ENCODE results near the gene ETS2. TPM values are rescaled to one million over a fixed set of nuclear protein-coding genes. Genes with fewer than 3 reads are reported as not detected.

ETS2 gene
- total RNA-seq, 1 experiment from 2014 or later = 132 TPM

DNA sequence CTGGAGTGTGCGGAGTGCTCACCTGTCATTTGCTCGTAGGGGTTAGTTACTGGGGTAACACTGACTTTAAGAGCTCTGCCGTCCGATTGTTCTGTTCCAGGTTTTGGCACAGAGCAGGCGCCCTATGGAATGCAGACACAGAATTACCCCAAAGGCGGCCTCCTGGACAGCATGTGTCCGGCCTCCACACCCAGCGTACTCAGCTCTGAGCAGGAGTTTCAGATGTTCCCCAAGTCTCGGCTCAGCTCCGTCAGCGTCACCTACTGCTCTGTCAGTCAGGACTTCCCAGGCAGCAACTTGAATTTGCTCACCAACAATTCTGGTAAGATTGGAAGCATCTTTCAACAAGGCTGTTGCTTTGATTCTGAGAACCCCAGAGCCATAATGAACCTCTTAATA, 12.6 kb downstream of the ETS2 start:
- in situ Hi-C loops (cut with HindIII; ENCODE audit: low pct_unique_long_range_greater_than_20kb, low sequenced_read_pairs) = no loop called here
- ChIA-PET POLR2A (no interaction called here), CTCF (no interaction called here)
- peaks cover 41% of the 10 kb centered on the region for H3K36me3 ChIP-seq (ENCODE audit: control insufficient read depth, insufficient read depth, low read length)
- H3K4me3 ChIP-seq (ENCODE audit: low read depth in 2 of 2, low read length in 2 of 2) = no peak overlapping the region
- H3K4me1 ChIP-seq (ENCODE audit: control insufficient read depth, insufficient read depth, low read length) = peaks cover 83% of the 10 kb centered on the region
- H3K9me3 ChIP-seq (ENCODE audit: control insufficient read depth, insufficient read depth, low read depth, low read length) = no peaks in the 10 kb centered on the region
- H3K27ac ChIP-seq (ENCODE audit: low read length) = peak overlapping the region; percentile 76
- intact Hi-C loops (cut with micrococcal nuclease; ENCODE audit: unreplicated experiment) = no loop called here
- BruUV-seq (replicated peaks) = no TSS peak
- ATAC-seq (peak; percentile 5; the same call in 1 of the 2 replicates), DNase-seq (ENCODE audit: low read depth, low spot score) (no peak)
- TF ChIP-seq SIN3A (IDR thresholded peaks at IDR 0.05; ENCODE audit: borderline replicate concordance, insufficient read depth, low read depth, low read length) (no peak), POLR2AphosphoS5 (IDR thresholded peaks at IDR 0.05; ENCODE audit: low read depth, low read length) (no peak; the same call in 1 of the 2 replicates), TCF7L2 (IDR thresholded peaks at IDR 0.05; ENCODE audit: low read depth, low read length) (no peak)
- TF ChIP-seq, protein P1, sequence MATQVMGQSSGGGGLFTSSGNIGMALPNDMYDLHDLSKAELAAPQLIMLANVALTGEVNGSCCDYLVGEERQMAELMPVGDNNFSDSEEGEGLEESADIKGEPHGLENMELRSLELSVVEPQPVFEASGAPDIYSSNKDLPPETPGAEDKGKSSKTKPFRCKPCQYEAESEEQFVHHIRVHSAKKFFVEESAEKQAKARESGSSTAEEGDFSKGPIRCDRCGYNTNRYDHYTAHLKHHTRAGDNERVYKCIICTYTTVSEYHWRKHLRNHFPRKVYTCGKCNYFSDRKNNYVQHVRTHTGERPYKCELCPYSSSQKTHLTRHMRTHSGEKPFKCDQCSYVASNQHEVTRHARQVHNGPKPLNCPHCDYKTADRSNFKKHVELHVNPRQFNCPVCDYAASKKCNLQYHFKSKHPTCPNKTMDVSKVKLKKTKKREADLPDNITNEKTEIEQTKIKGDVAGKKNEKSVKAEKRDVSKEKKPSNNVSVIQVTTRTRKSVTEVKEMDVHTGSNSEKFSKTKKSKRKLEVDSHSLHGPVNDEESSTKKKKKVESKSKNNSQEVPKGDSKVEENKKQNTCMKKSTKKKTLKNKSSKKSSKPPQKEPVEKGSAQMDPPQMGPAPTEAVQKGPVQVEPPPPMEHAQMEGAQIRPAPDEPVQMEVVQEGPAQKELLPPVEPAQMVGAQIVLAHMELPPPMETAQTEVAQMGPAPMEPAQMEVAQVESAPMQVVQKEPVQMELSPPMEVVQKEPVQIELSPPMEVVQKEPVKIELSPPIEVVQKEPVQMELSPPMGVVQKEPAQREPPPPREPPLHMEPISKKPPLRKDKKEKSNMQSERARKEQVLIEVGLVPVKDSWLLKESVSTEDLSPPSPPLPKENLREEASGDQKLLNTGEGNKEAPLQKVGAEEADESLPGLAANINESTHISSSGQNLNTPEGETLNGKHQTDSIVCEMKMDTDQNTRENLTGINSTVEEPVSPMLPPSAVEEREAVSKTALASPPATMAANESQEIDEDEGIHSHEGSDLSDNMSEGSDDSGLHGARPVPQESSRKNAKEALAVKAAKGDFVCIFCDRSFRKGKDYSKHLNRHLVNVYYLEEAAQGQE (IDR thresholded peaks at IDR 0.05; ENCODE audit: insufficient read depth in 1 of 2, low read depth in 2 of 2, low read length in 1 of 2) = no peak
- TF ChIP-seq, protein P2, sequence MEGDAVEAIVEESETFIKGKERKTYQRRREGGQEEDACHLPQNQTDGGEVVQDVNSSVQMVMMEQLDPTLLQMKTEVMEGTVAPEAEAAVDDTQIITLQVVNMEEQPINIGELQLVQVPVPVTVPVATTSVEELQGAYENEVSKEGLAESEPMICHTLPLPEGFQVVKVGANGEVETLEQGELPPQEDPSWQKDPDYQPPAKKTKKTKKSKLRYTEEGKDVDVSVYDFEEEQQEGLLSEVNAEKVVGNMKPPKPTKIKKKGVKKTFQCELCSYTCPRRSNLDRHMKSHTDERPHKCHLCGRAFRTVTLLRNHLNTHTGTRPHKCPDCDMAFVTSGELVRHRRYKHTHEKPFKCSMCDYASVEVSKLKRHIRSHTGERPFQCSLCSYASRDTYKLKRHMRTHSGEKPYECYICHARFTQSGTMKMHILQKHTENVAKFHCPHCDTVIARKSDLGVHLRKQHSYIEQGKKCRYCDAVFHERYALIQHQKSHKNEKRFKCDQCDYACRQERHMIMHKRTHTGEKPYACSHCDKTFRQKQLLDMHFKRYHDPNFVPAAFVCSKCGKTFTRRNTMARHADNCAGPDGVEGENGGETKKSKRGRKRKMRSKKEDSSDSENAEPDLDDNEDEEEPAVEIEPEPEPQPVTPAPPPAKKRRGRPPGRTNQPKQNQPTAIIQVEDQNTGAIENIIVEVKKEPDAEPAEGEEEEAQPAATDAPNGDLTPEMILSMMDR (IDR thresholded peaks at IDR 0.05) = no peak
- H3K27me3 ChIP-seq (ENCODE audit: control insufficient read depth, insufficient read depth, low read length) = no peaks in the 10 kb centered on the region

DNA sequence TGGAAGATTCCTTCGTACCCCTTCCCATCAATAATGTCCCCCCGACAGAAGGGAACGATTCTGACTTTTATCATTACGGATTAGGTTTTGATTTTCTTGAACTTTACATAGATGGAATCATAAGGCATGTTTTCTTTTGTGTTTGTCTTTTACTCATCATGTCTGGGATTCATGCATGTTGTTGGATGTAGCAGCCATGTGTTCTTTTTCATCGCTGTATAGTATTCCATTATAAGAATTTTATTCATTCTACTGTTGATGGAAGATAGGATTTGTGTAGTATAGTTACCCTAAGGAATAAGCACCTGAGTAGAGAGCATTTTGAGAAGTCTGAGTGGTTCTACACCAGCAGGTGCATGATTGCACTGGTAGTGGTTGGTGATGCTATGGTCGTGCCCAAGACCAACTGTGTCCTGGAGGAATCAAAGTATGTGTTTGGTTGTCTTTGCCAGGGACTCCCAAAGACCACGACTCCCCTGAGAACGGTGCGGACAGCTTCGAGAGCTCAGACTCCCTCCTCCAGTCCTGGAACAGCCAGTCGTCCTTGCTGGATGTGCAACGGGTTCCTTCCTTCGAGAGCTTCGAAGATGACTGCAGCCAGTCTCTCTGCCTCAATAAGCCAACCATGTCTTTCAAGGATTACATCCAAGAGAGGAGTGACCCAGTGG, 13.5 kb downstream of the ETS2 start:
- DNase-seq (ENCODE audit: low read depth, low spot score) (no peak), ATAC-seq (no peak)
- in situ Hi-C loops (cut with HindIII; ENCODE audit: low pct_unique_long_range_greater_than_20kb, low sequenced_read_pairs) = no loop called here
- Histone ChIP-seq H3K4me1 (ENCODE audit: control insufficient read depth, insufficient read depth, low read length) (peaks cover 82% of the 10 kb centered on the region), H3K4me3 (ENCODE audit: low read depth in 2 of 2, low read length in 2 of 2) (no peak overlapping the region), H3K27ac (ENCODE audit: low read length) (peak overlapping the region; percentile 76), H3K9me3 (ENCODE audit: control insufficient read depth, insufficient read depth, low read depth, low read length) (no peaks in the 10 kb centered on the region), H3K27me3 (ENCODE audit: control insufficient read depth, insufficient read depth, low read length) (no peaks in the 10 kb centered on the region), H3K36me3 (ENCODE audit: control insufficient read depth, insufficient read depth, low read length) (peaks cover 37% of the 10 kb centered on the region)
- intact Hi-C loops (cut with micrococcal nuclease; ENCODE audit: unreplicated experiment) = no loop called here
- ChIA-PET POLR2A (no interaction called here), CTCF (no interaction called here)
- TF ChIP-seq POLR2AphosphoS5 (IDR thresholded peaks at IDR 0.05; ENCODE audit: low read depth, low read length) (no peak), SIN3A (IDR thresholded peaks at IDR 0.05; ENCODE audit: borderline replicate concordance, insufficient read depth, low read depth, low read length) (no peak), TCF7L2 (IDR thresholded peaks at IDR 0.05; ENCODE audit: low read depth, low read length) (no peak)
- TF ChIP-seq, protein P1 (IDR thresholded peaks at IDR 0.05; ENCODE audit: insufficient read depth in 1 of 2, low read depth in 2 of 2, low read length in 1 of 2) = no peak
- no TSS peak for BruUV-seq (replicated peaks)
